A673 (cell line): ENCODE measurements around the gene THUMPD3.

Source experiments
- EZH2 ChIP-seq: fragments of 200-600 bp; sonication (generic); IDR thresholded peaks from 2 replicates; pipeline ENCODE4 v1.6.1; 2017; ENCODE audit warnings: borderline replicate concordance, low read depth, mild to moderate bottlenecking, mixed read lengths, antibody characterized with exemption, low read length; ENCODE audit not compliant: poor library complexity, severe bottlenecking
- TF ChIP-seq, protein P1 (sequence below): fragments of 300-800, 200-600 bp; sonication (generic); conservative IDR thresholded peaks from 2 replicates; pipeline ENCODE4 v1.5.1; 2017; ENCODE audit warnings: low read depth, mild to moderate bottlenecking, antibody characterized with exemption, low read length, moderate library complexity, mixed read lengths

GRCh38 chr3:9402410-9403228 is 39.8 kb downstream of the THUMPD3 start:
- no peak for TF ChIP-seq EZH2
- TF ChIP-seq, protein P1, sequence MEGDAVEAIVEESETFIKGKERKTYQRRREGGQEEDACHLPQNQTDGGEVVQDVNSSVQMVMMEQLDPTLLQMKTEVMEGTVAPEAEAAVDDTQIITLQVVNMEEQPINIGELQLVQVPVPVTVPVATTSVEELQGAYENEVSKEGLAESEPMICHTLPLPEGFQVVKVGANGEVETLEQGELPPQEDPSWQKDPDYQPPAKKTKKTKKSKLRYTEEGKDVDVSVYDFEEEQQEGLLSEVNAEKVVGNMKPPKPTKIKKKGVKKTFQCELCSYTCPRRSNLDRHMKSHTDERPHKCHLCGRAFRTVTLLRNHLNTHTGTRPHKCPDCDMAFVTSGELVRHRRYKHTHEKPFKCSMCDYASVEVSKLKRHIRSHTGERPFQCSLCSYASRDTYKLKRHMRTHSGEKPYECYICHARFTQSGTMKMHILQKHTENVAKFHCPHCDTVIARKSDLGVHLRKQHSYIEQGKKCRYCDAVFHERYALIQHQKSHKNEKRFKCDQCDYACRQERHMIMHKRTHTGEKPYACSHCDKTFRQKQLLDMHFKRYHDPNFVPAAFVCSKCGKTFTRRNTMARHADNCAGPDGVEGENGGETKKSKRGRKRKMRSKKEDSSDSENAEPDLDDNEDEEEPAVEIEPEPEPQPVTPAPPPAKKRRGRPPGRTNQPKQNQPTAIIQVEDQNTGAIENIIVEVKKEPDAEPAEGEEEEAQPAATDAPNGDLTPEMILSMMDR, result no peak
